ENCODE data around the gene TVP23A.
A peak's percentile ranks its signal among the peaks of the same experiment; 100 is the strongest.

Gene TVP23A

DNA sequence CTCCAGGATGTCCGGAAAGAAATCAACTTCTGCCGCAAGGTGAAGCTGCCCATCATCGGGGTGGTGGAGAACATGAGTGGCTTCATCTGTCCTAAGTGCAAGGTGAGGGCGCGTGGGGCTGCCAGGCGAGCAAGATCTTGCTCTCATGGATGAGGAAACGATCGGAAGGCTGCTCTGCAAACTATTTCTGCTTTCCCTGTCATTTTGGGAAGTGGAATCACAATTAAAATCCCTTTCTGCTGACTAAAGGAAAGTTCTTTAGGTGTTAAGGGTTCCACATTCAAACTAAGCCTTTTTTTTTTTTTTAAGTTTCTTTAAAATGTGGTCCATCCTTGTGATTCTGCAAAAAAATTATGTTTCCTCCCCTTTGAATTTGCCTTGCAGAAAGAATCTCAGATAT lies 57.2 kb downstream of the TVP23A start:
- Histone ChIP-seq H3K4me3 (no peak overlapping the region), H3K27ac (no peak overlapping the region)
- no peak for DNase-seq (ENCODE audit: low spot score)
- TF ChIP-seq, protein P1, sequence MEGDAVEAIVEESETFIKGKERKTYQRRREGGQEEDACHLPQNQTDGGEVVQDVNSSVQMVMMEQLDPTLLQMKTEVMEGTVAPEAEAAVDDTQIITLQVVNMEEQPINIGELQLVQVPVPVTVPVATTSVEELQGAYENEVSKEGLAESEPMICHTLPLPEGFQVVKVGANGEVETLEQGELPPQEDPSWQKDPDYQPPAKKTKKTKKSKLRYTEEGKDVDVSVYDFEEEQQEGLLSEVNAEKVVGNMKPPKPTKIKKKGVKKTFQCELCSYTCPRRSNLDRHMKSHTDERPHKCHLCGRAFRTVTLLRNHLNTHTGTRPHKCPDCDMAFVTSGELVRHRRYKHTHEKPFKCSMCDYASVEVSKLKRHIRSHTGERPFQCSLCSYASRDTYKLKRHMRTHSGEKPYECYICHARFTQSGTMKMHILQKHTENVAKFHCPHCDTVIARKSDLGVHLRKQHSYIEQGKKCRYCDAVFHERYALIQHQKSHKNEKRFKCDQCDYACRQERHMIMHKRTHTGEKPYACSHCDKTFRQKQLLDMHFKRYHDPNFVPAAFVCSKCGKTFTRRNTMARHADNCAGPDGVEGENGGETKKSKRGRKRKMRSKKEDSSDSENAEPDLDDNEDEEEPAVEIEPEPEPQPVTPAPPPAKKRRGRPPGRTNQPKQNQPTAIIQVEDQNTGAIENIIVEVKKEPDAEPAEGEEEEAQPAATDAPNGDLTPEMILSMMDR (IDR thresholded peaks at IDR 0.05) = no peak

DNA sequence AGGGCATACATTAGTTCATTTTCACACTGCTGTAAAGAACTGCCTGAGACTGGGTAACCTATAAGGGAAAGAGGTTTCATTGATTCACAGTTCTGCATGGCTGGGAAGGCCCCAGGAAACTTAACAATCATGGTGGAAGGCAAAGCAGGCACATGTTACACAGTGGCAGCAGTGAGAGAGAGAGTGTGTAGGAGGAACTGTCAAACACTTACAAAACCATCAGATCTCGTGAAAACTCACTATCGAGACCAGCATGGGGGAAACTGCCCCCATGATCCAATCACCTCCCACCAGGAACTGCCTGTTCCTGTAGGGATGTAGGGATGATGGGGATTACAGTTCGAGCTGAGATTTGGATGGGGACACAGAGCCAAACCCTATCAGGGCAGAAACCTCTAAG lies 57.7 kb downstream of the TVP23A start:
- Histone ChIP-seq H3K27ac (no peak overlapping the region), H3K4me3 (no peak overlapping the region)
- TF ChIP-seq, protein P1 (IDR thresholded peaks at IDR 0.05) = no peak
- DNase-seq (ENCODE audit: low spot score) = no peak

DNA sequence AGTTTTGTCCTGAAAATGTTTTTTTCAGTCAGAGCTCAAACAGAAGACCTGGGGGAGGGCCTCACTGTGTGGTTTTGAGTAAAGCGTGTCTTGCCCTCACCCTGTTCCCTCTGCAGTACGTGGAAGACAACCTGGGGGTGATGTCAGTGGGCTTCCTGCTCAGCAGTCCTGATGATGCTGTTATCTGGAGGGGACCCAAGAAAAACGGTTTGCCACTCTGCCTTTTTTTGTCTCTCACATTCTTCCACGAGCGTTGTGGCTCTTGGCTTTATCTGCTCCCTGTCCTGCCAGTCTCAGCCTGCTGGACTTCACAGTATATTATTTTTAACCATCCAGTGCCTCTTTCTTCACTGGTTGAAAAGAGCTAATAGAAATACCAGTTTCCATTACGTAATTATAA lies 62.0 kb downstream of the TVP23A start:
- peak; percentile 85 for DNase-seq (ENCODE audit: low spot score)
- Histone ChIP-seq H3K27ac (peak overlapping the region; percentile 66 to 83), H3K4me3 (no peak overlapping the region)
- TF ChIP-seq, protein P1 (IDR thresholded peaks at IDR 0.05) = no peak

GRCh38 chr16:10754941-10755340 lies 63.7 kb downstream of the TVP23A start:
- Histone ChIP-seq H3K27ac (peak overlapping the region in 1 of 2 donors; percentile 19), H3K4me3 (no peak overlapping the region)

DNA sequence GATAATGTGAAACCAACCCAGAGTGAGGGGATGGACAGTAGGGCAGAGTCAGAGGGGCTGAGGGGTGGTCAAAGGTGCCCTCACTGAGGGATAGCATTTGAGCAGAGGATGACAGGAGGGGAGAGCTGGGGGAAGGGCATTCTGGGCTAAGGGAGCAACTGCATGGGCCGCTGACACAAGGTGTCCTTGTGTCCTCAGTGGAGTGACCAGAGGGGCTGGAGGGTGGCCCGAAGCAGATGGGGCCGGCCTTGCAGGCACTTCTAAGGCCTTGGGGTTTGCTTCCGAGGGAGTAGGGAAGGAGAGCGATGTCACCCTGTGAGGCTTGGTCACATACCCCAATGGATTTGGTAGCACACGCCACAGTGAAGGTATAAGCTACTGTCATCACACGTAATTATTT lies 64.9 kb downstream of the TVP23A start:
- peak overlapping the region in 1 of 2 donors; percentile 62 for H3K27ac ChIP-seq
- no peak for DNase-seq (ENCODE audit: low spot score)
- TF ChIP-seq, protein P1 (IDR thresholded peaks at IDR 0.05) = no peak
- no peak overlapping the region for H3K4me3 ChIP-seq

More at GRCh38 chr16:10754941-10755340, 63.7 kb downstream of the TVP23A start:
- TF ChIP-seq, protein P1 (IDR thresholded peaks at IDR 0.05) = no peak
- no peak for DNase-seq (ENCODE audit: low spot score)

DNA sequence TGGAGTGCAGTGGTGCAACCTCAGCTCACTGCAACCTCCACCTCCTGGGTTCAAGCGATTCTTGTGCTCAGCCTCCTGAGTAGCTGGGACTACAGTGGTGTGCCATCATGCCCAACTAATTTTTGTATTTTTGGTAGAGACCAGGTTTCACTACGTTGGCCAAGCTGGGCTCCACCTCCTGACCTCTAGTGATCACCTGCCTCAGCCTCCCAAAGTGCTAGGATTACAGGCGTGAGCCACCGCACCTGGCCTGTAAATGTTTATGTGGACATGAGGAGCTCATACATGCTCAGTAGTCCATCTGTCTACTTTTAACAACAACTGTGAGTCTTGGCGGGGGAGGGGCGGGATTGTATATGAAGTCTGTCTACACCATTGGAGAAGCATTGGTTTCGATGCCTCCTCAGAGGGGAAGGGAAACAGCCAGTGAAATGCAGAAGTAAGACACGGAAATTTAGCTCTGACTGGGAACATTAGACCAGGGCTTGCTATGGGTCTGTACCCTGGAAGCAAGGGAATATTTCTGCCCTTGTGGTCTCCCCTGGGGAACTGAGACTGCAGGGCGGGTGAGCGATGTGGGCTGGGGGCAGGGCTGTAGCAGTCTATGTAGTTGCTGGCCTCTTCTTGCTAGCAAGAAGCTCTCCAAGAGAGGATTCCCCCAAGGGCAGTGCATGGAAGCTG lies 65.6 kb downstream of the TVP23A start:
- DNase-seq (ENCODE audit: low spot score) = no peak
- Histone ChIP-seq H3K27ac (peak overlapping the region in 1 of 2 donors; percentile 62), H3K4me3 (no peak overlapping the region)
- TF ChIP-seq, protein P1 (IDR thresholded peaks at IDR 0.05) = no peak

GRCh38 chr16:10751291-10751697 lies 67.3 kb downstream of the TVP23A start:
- Histone ChIP-seq H3K4me3 (no peak overlapping the region), H3K27ac (peak overlapping the region in 1 of 2 donors; percentile 15)
- TF ChIP-seq, protein P1 (IDR thresholded peaks at IDR 0.05) = no peak
- DNase-seq (ENCODE audit: low spot score) = no peak

Measured in coronary artery (tissue), 2 donors.